ENCODE data around the gene ARHGEF28. TPM values are rescaled to one million over a fixed set of nuclear protein-coding genes. Genes with fewer than 3 reads are reported as not detected.

Gene ARHGEF28
- total RNA-seq, 6 experiments from 2014 or later: 7.5 to 13.6 (median 8.5) TPM

DNA sequence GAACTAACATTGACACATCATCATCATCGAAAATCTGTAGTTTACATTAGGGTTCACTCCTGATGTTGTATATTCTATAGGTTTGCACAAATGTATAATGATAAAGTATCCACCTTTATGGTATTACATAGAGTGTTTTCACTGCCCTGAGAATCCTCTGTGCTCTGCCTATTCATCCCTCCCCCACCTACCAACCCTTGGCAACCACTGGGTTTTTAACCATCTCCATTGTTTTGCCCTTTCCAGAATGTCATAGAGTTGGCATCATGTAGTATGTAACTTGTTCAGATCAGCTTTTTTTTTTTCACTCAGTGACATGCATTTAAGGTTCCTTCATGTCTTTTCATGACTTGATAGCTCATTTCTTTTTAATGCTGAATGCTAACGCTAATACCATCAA, 106.0 kb downstream of the ARHGEF28 start:
- TF ChIP-seq CTCF (IDR thresholded peaks at IDR 0.05): no peak
- Mint-ChIP-seq H3K36me3 (ENCODE audit: low read depth) (peaks cover 10% of the 10 kb centered on the region; the same call in 1 of the 2 replicates), H3K4me3 (no peak overlapping the region), H3K27me3 (ENCODE audit: insufficient read depth) (peaks cover 2% of the 10 kb centered on the region; the same call in 1 of the 2 replicates), H3K27ac (no peak overlapping the region), H3K4me1 (ENCODE audit: low read depth) (peaks cover 40% of the 10 kb centered on the region), H3K9me3 (no peaks in the 10 kb centered on the region)
- no peak for DNase-seq

- Mint-ChIP-seq H3K27me3 (ENCODE audit: insufficient read depth) (peaks cover 2% of the 10 kb centered on the region; the same call in 1 of the 2 replicates), H3K36me3 (ENCODE audit: low read depth) (peaks cover 10% of the 10 kb centered on the region; the same call in 1 of the 2 replicates), H3K4me1 (ENCODE audit: low read depth) (peaks cover 35% of the 10 kb centered on the region), H3K9me3 (no peaks in the 10 kb centered on the region), H3K27ac (no peak overlapping the region), H3K4me3 (no peak overlapping the region)
- no peak for TF ChIP-seq CTCF (IDR thresholded peaks at IDR 0.05)
- DNase-seq: no peak
Observed at GRCh38 chr5:73733219-73733618, 107.2 kb downstream of the ARHGEF28 start.

- Mint-ChIP-seq H3K9me3 (no peaks in the 10 kb centered on the region), H3K27me3 (ENCODE audit: insufficient read depth) (peaks cover 2% of the 10 kb centered on the region; the same call in 1 of the 2 replicates), H3K4me3 (no peak overlapping the region), H3K27ac (peak overlapping the region; percentile 47; the same call in 1 of the 2 replicates), H3K36me3 (ENCODE audit: low read depth) (peaks cover 10% of the 10 kb centered on the region; the same call in 1 of the 2 replicates), H3K4me1 (ENCODE audit: low read depth) (peaks cover 22% of the 10 kb centered on the region)
- TF ChIP-seq CTCF (IDR thresholded peaks at IDR 0.05): no peak
- DNase-seq: no peak
Observed at GRCh38 chr5:73735032-73735734, 109.2 kb downstream of the ARHGEF28 start.

- no peak overlapping the region for H3K27ac Mint-ChIP-seq
- peaks cover 18% of the 10 kb centered on the region for H3K4me1 Mint-ChIP-seq (ENCODE audit: low read depth)
- no peak overlapping the region for H3K4me3 Mint-ChIP-seq
- peaks cover 5% of the 10 kb centered on the region; the same call in 1 of the 2 replicates for H3K36me3 Mint-ChIP-seq (ENCODE audit: low read depth)
- DNase-seq: no peak
- no peak for TF ChIP-seq CTCF (IDR thresholded peaks at IDR 0.05)
- peaks cover 2% of the 10 kb centered on the region; the same call in 1 of the 2 replicates for H3K27me3 Mint-ChIP-seq (ENCODE audit: insufficient read depth)
- no peaks in the 10 kb centered on the region for H3K9me3 Mint-ChIP-seq
Observed at GRCh38 chr5:73739650-73740049, 113.7 kb downstream of the ARHGEF28 start.

DNA sequence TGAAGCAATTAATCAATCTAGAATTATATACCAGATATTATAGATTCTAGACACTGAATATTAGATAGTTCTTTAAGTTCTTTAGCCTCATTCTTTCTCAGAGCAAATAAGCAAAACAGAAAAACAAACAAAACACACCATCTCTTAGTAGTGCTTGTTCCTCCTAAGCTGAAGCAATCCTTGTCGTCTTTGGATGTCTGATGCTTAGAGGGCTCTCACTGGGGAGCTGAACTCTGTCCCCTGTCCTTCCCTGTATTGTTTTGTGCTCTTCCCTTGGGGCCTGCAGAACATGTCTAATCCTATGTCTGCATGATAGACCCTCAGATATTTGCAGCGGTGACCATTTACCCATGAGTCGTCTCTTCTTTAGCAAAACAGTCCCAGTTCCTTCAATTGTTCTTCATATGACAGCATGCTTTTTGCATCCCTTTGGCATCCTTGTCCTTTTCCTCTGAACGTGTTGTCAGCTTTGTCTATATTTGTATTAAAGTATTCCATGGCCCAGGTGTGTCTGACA, 114.3 kb downstream of the ARHGEF28 start:
- Mint-ChIP-seq H3K4me1 (ENCODE audit: low read depth) (peaks cover 21% of the 10 kb centered on the region), H3K36me3 (ENCODE audit: low read depth) (peaks cover 6% of the 10 kb centered on the region), H3K4me3 (no peak overlapping the region), H3K9me3 (no peaks in the 10 kb centered on the region), H3K27me3 (ENCODE audit: insufficient read depth) (peaks cover 2% of the 10 kb centered on the region; the same call in 1 of the 2 replicates), H3K27ac (no peak overlapping the region)
- no peak for DNase-seq
- no peak for TF ChIP-seq CTCF (IDR thresholded peaks at IDR 0.05)
